LNCAP (cell line): ENCODE measurements around the gene AHR.

ENCODE experiments used
- CTCF ChIP-seq: fragments of 450-650 bp; IDR thresholded peaks from 2 replicates; pipeline ENCODE4 v1.5.1; 2017; ENCODE audit warnings: mild to moderate bottlenecking

AHR gene

GRCh38 chr7:17298102-17298839 is at the start of gene AHR:
AHR (plus strand) TSS chr7:17298652; CDS start chr7:17299265, 613 bp downstream.
- TF ChIP-seq CTCF = no peak

- no peak for TF ChIP-seq CTCF
Measured at GRCh38 chr7:17253885-17254284, 44.6 kb upstream of the AHR start.

- TF ChIP-seq CTCF = no peak
Measured at GRCh38 chr7:17255926-17256325, 42.5 kb upstream of the AHR start.

GRCh38 chr7:17256375-17256774 is 42.1 kb upstream of the AHR start:
- TF ChIP-seq CTCF = no peak

- TF ChIP-seq CTCF = no peak
Measured at GRCh38 chr7:17266565-17266964, 31.9 kb upstream of the AHR start.

- no peak for TF ChIP-seq CTCF
Measured at GRCh38 chr7:17269341-17270221, 28.9 kb upstream of the AHR start.

GRCh38 chr7:17274551-17275245 is 23.8 kb upstream of the AHR start:
- no peak for TF ChIP-seq CTCF
